HPDE6-E6E7 (cell line): ENCODE measurements around the gene SLC18B1.
"Not testable (repeated sequence)": the region's sequence is repeated elsewhere in the genome, so short reads cannot be mapped to it uniquely, and the experiment has no call there.

Source experiments
- DNase-seq: peaks from one replicate; pipeline ENCODE4 v3.0.0; 2011; ENCODE audit warnings: missing footprints; ENCODE audit errors: extremely low spot score

Gene SLC18B1

GRCh38 chr6:132800656-132801055 is 2.2 kb upstream of the SLC18B1 start:
- no peak for DNase-seq

GRCh38 chr6:132798869-132799538 is 567 bp upstream of the SLC18B1 start:
- no peak for DNase-seq

GRCh38 chr6:132795461-132795860 is 3.0 kb downstream of the SLC18B1 start:
- no peak for DNase-seq

GRCh38 chr6:132792510-132792909 is 5.9 kb downstream of the SLC18B1 start:
- no peak for DNase-seq

GRCh38 chr6:132790450-132790849 is 8.0 kb downstream of the SLC18B1 start:
- no peak for DNase-seq

- no peak for DNase-seq
Measured at GRCh38 chr6:132789396-132789776, 9.1 kb downstream of the SLC18B1 start.

GRCh38 chr6:132788658-132789395 is 9.6 kb downstream of the SLC18B1 start:
- DNase-seq = no peak

GRCh38 chr6:132785936-132786335 is 12.5 kb downstream of the SLC18B1 start:
- DNase-seq = no peak

- DNase-seq = no peak
Measured at GRCh38 chr6:132780770-132781371, 17.6 kb downstream of the SLC18B1 start.

- not testable (repeated sequence) for DNase-seq
Measured at GRCh38 chr6:132777881-132778280, 20.6 kb downstream of the SLC18B1 start.

- DNase-seq = peak; percentile 43
Measured at GRCh38 chr6:132768051-132768517, 30.4 kb downstream of the SLC18B1 start.

- DNase-seq = no peak
Measured at GRCh38 chr6:132765560-132765959, 32.9 kb downstream of the SLC18B1 start.

- peak; percentile 73 for DNase-seq
Measured at GRCh38 chr6:132764370-132764769, 34.1 kb downstream of the SLC18B1 start.

- DNase-seq = no peak
Measured at GRCh38 chr6:132763269-132763668, 35.2 kb downstream of the SLC18B1 start.

- no peak for DNase-seq
Measured at GRCh38 chr6:132760256-132760655, 38.2 kb downstream of the SLC18B1 start.

GRCh38 chr6:132758689-132759088 is 39.7 kb downstream of the SLC18B1 start:
- DNase-seq = no peak

- no peak for DNase-seq
Measured at GRCh38 chr6:132752255-132752654, 46.2 kb downstream of the SLC18B1 start.

- DNase-seq = no peak
Measured at GRCh38 chr6:132751828-132752227, 46.6 kb downstream of the SLC18B1 start.

- DNase-seq = no peak
Measured at GRCh38 chr6:132751306-132751705, 47.1 kb downstream of the SLC18B1 start.

- no peak for DNase-seq
Measured at GRCh38 chr6:132750455-132751248, 47.8 kb downstream of the SLC18B1 start.

GRCh38 chr6:132749111-132749510 is 49.3 kb downstream of the SLC18B1 start:
- DNase-seq = no peak

GRCh38 chr6:132748446-132748845 is 50.0 kb downstream of the SLC18B1 start:
- no peak for DNase-seq
